Fibroblast of lung (primary cell): ENCODE results near the gene GLB1L. TPM values are rescaled to one million over a fixed set of nuclear protein-coding genes. Genes with fewer than 3 reads are reported as not detected.
A peak's percentile ranks its signal among the peaks of the same experiment; 100 is the strongest.

Experiments
- DNase-seq, 2 donors: peaks; one replicate each; pipeline versions ENCODE4 v3.0.0 to v3.0.0-alpha.2; 2010; ENCODE audit warnings: low read depth in 2 of 2
- H2AFZ ChIP-seq: 2 replicates; pipeline ENCODE4 v1.5.1; 2012; ENCODE audit warnings: low read length, control low read depth, inconsistent platforms
- H3K27ac ChIP-seq: 2 replicates; pipeline ENCODE4 v1.5.1; 2011; ENCODE audit warnings: low read length, control low read depth; ENCODE audit not compliant: insufficient read depth
- H3K27me3 ChIP-seq: 2 replicates; pipeline ENCODE4 v1.5.1; 2011; ENCODE audit warnings: mild to moderate bottlenecking, low read length; ENCODE audit not compliant: control insufficient read depth, insufficient read depth
- H3K36me3 ChIP-seq: 2 replicates; pipeline ENCODE4 v1.5.1; 2011; ENCODE audit warnings: low read length; ENCODE audit not compliant: control insufficient read depth, insufficient read depth
- H3K4me1 ChIP-seq: 2 replicates; pipeline ENCODE4 v1.5.1; 2011; ENCODE audit warnings: low read length; ENCODE audit not compliant: control insufficient read depth, insufficient read depth; ENCODE audit errors: extremely low read depth
- H3K4me2 ChIP-seq: 2 replicates; pipeline ENCODE4 v1.5.1; 2011; ENCODE audit warnings: low read length, control low read depth; ENCODE audit not compliant: insufficient read depth; ENCODE audit errors: extremely low read depth
- H3K4me3 ChIP-seq, 4 experiments: fragments of 200-600 bp in 1 of 4; sonication (generic) in 1 of 4; replicated peaks in 1 of 4; 2 replicates each; pipeline ENCODE4 v1.5.1; 2011 to 2016; ENCODE audit warnings: low read length in 4 of 4, low read depth in 3 of 4, mild to moderate bottlenecking in 3 of 4, control low read depth in 2 of 4, inconsistent platforms in 1 of 4, mixed read lengths in 1 of 4; ENCODE audit not compliant: insufficient read depth in 1 of 4; ENCODE audit errors: control extremely low read depth in 1 of 4
- H3K79me2 ChIP-seq: 2 replicates; pipeline ENCODE4 v1.5.1; 2012; ENCODE audit warnings: mild to moderate bottlenecking, low read length, inconsistent platforms; ENCODE audit not compliant: control insufficient read depth, insufficient read depth
- H3K9ac ChIP-seq: 2 replicates; pipeline ENCODE4 v1.5.1; 2011; ENCODE audit warnings: mild to moderate bottlenecking, low read length, control low read depth; ENCODE audit not compliant: insufficient read depth
- H3K9me3 ChIP-seq: 2 replicates; pipeline ENCODE4 v1.5.1; 2012; ENCODE audit warnings: low read depth, low read length; ENCODE audit not compliant: control insufficient read depth, insufficient read depth
- H4K20me1 ChIP-seq: 2 replicates; pipeline ENCODE4 v1.5.1; 2011; ENCODE audit warnings: low read length; ENCODE audit not compliant: control insufficient read depth, insufficient read depth; ENCODE audit errors: extremely low read depth
- EZH2 ChIP-seq: IDR thresholded peaks from 2 replicates; pipeline ENCODE4 v1.5.1; 2012; ENCODE audit warnings: low read length, control low read depth, mild to moderate bottlenecking; ENCODE audit errors: missing control alignments
- polyA plus RNA-seq, 2 donors: library from polyadenylated mRNA; depleted of rRNA in 1 of 2; stranded (reverse) in 1 of 2; unstranded in 1 of 2; fragments of >200 nt; gene quantifications; 2 replicates each; pipeline ENCODE4 v1.2.1, GENCODE V29; 2011 to 2012; ENCODE audit warnings: missing spikeins in 1 of 2
- total RNA-seq: library from RNA; depleted of rRNA; stranded (reverse); fragments of >200 nt; gene quantifications from 2 replicates; pipeline ENCODE4 v1.2.1, GENCODE V29; 2014
- TF ChIP-seq, protein P1 (sequence below), 2 donors: IDR thresholded peaks in 1 of 2; conservative IDR thresholded peaks in 1 of 2; 1 replicate in 1 of 2; 2 replicates in 1 of 2; pipeline ENCODE4 v1.5.1; 2011 to 2012; ENCODE audit warnings: low read length in 2 of 2, control low read depth in 1 of 2, inconsistent platforms in 1 of 2, low read depth in 1 of 2, mild to moderate bottlenecking in 1 of 2

The GLB1L gene
- total and polyA plus RNA-seq, 2 donors (not counting 1 experiment from before 2014, with no cell fraction given): 12.8 to 28.2 TPM

- peak; percentile 86 to 90 for DNase-seq
- H3K36me3 ChIP-seq: peaks cover 15% of the 10 kb centered on the region
- peaks cover 2% of the 10 kb centered on the region for H3K79me2 ChIP-seq
- H4K20me1 ChIP-seq: no peaks in the 10 kb centered on the region
- H3K4me3 ChIP-seq: peak within 1 kb of the TSS; percentile 58 to 85 (median 75)
- H3K9ac ChIP-seq: peak within 1 kb of the TSS; percentile 71
- H3K27me3 ChIP-seq: peaks cover 2% of the 10 kb centered on the region
- H3K4me1 ChIP-seq: peaks cover 16% of the 10 kb centered on the region
- no peaks in the 10 kb centered on the region for H3K9me3 ChIP-seq
- H3K27ac ChIP-seq: peak within 1 kb of the TSS; percentile 80
- TF ChIP-seq EZH2: no peak
- TF ChIP-seq, protein P1, sequence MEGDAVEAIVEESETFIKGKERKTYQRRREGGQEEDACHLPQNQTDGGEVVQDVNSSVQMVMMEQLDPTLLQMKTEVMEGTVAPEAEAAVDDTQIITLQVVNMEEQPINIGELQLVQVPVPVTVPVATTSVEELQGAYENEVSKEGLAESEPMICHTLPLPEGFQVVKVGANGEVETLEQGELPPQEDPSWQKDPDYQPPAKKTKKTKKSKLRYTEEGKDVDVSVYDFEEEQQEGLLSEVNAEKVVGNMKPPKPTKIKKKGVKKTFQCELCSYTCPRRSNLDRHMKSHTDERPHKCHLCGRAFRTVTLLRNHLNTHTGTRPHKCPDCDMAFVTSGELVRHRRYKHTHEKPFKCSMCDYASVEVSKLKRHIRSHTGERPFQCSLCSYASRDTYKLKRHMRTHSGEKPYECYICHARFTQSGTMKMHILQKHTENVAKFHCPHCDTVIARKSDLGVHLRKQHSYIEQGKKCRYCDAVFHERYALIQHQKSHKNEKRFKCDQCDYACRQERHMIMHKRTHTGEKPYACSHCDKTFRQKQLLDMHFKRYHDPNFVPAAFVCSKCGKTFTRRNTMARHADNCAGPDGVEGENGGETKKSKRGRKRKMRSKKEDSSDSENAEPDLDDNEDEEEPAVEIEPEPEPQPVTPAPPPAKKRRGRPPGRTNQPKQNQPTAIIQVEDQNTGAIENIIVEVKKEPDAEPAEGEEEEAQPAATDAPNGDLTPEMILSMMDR (conservative IDR thresholded peaks at IDR 0.05 in 1 of 2, IDR thresholded peaks at IDR 0.05 in 1 of 2; ENCODE audit: low read depth in 1 of 2, low read length in 2 of 2): no peak
- H3K4me2 ChIP-seq: peak within 1 kb of the TSS; percentile 99
- H2AFZ ChIP-seq: peak within 1 kb of the TSS; percentile 91
Measured at GRCh38 chr2:219206328-219207133, 38.7 kb downstream of the GLB1L start, which contains the start of gene ZFAND2B. ZFAND2B (plus strand) TSS chr2:219206782; CDS start chr2:219206988, 206 bp downstream.

- TF ChIP-seq, protein P1 (conservative IDR thresholded peaks at IDR 0.05 in 1 of 2, IDR thresholded peaks at IDR 0.05 in 1 of 2; ENCODE audit: low read depth in 1 of 2, low read length in 2 of 2): no peak
- TF ChIP-seq EZH2: no peak
- H2AFZ ChIP-seq: peak overlapping the region; percentile 91
- H3K4me3 ChIP-seq: peak overlapping the region; percentile 58 to 85 (median 75)
- no peaks in the 10 kb centered on the region for H4K20me1 ChIP-seq
- no peak for DNase-seq
- H3K27me3 ChIP-seq: peaks cover 2% of the 10 kb centered on the region
- H3K4me2 ChIP-seq: peak overlapping the region; percentile 99
- peaks cover 15% of the 10 kb centered on the region for H3K36me3 ChIP-seq
- H3K9me3 ChIP-seq: no peaks in the 10 kb centered on the region
- peaks cover 16% of the 10 kb centered on the region for H3K4me1 ChIP-seq
- peak overlapping the region; percentile 50 for H3K27ac ChIP-seq
- H3K79me2 ChIP-seq: peaks cover 2% of the 10 kb centered on the region
- H3K9ac ChIP-seq: peak overlapping the region; percentile 68
Measured at GRCh38 chr2:219205981-219206327, 39.3 kb downstream of the GLB1L start.

DNA sequence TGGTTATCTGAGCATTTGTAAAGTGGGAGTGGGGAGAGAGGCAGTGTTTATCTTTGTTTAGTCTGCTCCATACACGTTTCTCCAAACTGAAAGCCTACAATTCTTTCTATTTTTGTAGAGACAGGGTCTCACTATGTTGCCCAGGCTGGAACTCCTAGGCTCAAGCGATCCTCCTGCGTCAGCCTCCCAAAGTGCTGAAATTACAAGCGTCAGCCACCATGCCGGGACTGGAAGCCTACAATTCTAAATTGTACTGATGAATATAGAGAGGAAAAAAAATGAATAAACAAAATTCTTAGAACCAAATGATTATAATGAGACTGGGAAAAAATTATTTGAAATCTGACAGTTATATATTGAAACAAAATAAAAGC is 40.1 kb downstream of the GLB1L start:
- Histone ChIP-seq H3K4me2 (no peak overlapping the region), H3K9me3 (no peaks in the 10 kb centered on the region), H3K79me2 (peaks cover 2% of the 10 kb centered on the region), H3K27ac (no peak overlapping the region), H3K36me3 (peaks cover 10% of the 10 kb centered on the region), H3K4me1 (peaks cover 16% of the 10 kb centered on the region), H3K9ac (no peak overlapping the region), H2AFZ (no peak overlapping the region), H3K4me3 (no peak overlapping the region), H3K27me3 (peaks cover 2% of the 10 kb centered on the region), H4K20me1 (no peaks in the 10 kb centered on the region)
- TF ChIP-seq EZH2: no peak
- TF ChIP-seq, protein P1 (conservative IDR thresholded peaks at IDR 0.05 in 1 of 2, IDR thresholded peaks at IDR 0.05 in 1 of 2; ENCODE audit: low read depth in 1 of 2, low read length in 2 of 2): no peak
- DNase-seq: no peak
